H4 (cell line): ENCODE data around the gene ADGRB3. TPM values are rescaled to one million over a fixed set of nuclear protein-coding genes. Genes with fewer than 3 reads are reported as not detected.
"Not testable (repeated sequence)": the region's sequence is repeated elsewhere in the genome, so short reads cannot be mapped to it uniquely, and the experiment has no call there.

Experiments used
- DNase-seq: peaks from one replicate; pipeline ENCODE4 v3.0.0-alpha.2; 2015; ENCODE audit warnings: low spot score
- total RNA-seq: library from RNA; depleted of rRNA; stranded (reverse); fragments of >200 nt; shearing (Covaris generic); gene quantifications from 2 replicates; pipeline ENCODE4 v1.2.3, GENCODE V29; 2014

Gene ADGRB3
- total RNA-seq, 1 experiment from 2014 or later, result 0.79 TPM

- not testable (repeated sequence) for DNase-seq
Observed at GRCh38 chr6:69121461-69122406, 486.7 kb downstream of the ADGRB3 start.

GRCh38 chr6:69122407-69122773 is 487.3 kb downstream of the ADGRB3 start:
- DNase-seq, result no peak

- no peak for DNase-seq
Observed at GRCh38 chr6:69128411-69128810, 493.3 kb downstream of the ADGRB3 start.

GRCh38 chr6:69129046-69129445 is 494.0 kb downstream of the ADGRB3 start:
- DNase-seq, result no peak

- DNase-seq, result no peak
Observed at GRCh38 chr6:69135927-69136326, 500.8 kb downstream of the ADGRB3 start.

- no peak for DNase-seq
Observed at GRCh38 chr6:69138148-69138547, 503.1 kb downstream of the ADGRB3 start.

- DNase-seq, result no peak
Observed at GRCh38 chr6:69138893-69139494, 503.9 kb downstream of the ADGRB3 start.

GRCh38 chr6:69145062-69145461 is 510.0 kb downstream of the ADGRB3 start:
- no peak for DNase-seq

- DNase-seq, result no peak
Observed at GRCh38 chr6:69146385-69146784, 511.3 kb downstream of the ADGRB3 start.

GRCh38 chr6:69155467-69155866 is 520.4 kb downstream of the ADGRB3 start:
- DNase-seq, result no peak

- DNase-seq, result no peak
Observed at GRCh38 chr6:69162811-69163210, 527.7 kb downstream of the ADGRB3 start.

GRCh38 chr6:69164564-69165229 is 529.6 kb downstream of the ADGRB3 start:
- DNase-seq, result no peak

- peak; percentile 48 for DNase-seq
Observed at GRCh38 chr6:69179681-69180080, 544.6 kb downstream of the ADGRB3 start.

- no peak for DNase-seq
Observed at GRCh38 chr6:69180361-69181067, 545.4 kb downstream of the ADGRB3 start.

GRCh38 chr6:69181964-69182363 is 546.9 kb downstream of the ADGRB3 start:
- no peak for DNase-seq

GRCh38 chr6:69185276-69185675 is 550.2 kb downstream of the ADGRB3 start:
- DNase-seq, result no peak

- no peak for DNase-seq
Observed at GRCh38 chr6:69202768-69203167, 567.7 kb downstream of the ADGRB3 start.

GRCh38 chr6:69216127-69216526 is 581.0 kb downstream of the ADGRB3 start:
- DNase-seq, result no peak

GRCh38 chr6:69217343-69217742 is 582.3 kb downstream of the ADGRB3 start:
- no peak for DNase-seq

GRCh38 chr6:69220375-69220774 is 585.3 kb downstream of the ADGRB3 start:
- no peak for DNase-seq

GRCh38 chr6:69232008-69232407 is 596.9 kb downstream of the ADGRB3 start:
- DNase-seq, result no peak

- DNase-seq, result no peak
Observed at GRCh38 chr6:69232496-69232895, 597.4 kb downstream of the ADGRB3 start.
